Naive B cell (primary cell): ENCODE data around the gene AP4S1. TPM values are rescaled to one million over a fixed set of nuclear protein-coding genes. Genes with fewer than 3 reads are reported as not detected.
"Not testable (repeated sequence)": the region's sequence is repeated elsewhere in the genome, so short reads cannot be mapped to it uniquely, and the experiment has no call there.

Source experiments
- ATAC-seq, 2 donors: fragments of 150-1000 bp; cut with Tn5 transposase; 2 replicates each; pipeline ENCODE4 v1.10.0; 2021; ENCODE audit warnings: low read depth in 2 of 2, mild to moderate bottlenecking in 2 of 2, moderate library complexity in 2 of 2
- DNase-seq: peaks from one replicate; pipeline ENCODE4 v3.0.0; 2022
- H3K27ac Mint-ChIP-seq, 6 donors: one replicate each; pipeline ENCODE4 v1.8.0; 2020 to 2022; ENCODE audit warnings: mild to moderate bottlenecking in 6 of 6, mixed read lengths in 6 of 6, moderate library complexity in 5 of 6, inconsistent platforms in 2 of 6
- H3K27me3 Mint-ChIP-seq, 3 donors: one replicate each; pipeline ENCODE4 v1.8.0; 2021 to 2022; ENCODE audit warnings: mixed read lengths in 3 of 3, mild to moderate bottlenecking in 1 of 3
- H3K36me3 Mint-ChIP-seq, 2 donors: one replicate each; pipeline ENCODE4 v1.8.0; 2020 to 2022; ENCODE audit warnings: mixed read lengths in 2 of 2, inconsistent platforms in 1 of 2, mild to moderate bottlenecking in 1 of 2
- H3K4me1 Mint-ChIP-seq, 3 donors: one replicate each; pipeline ENCODE4 v1.8.0; 2020 to 2022; ENCODE audit warnings: mixed read lengths in 3 of 3, inconsistent platforms in 1 of 3, mild to moderate bottlenecking in 1 of 3, moderate library complexity in 1 of 3
- H3K4me3 Mint-ChIP-seq, 8 donors: one replicate each; pipeline ENCODE4 v1.8.0; 2020 to 2022; ENCODE audit warnings: mild to moderate bottlenecking in 8 of 8, mixed read lengths in 8 of 8, moderate library complexity in 8 of 8, inconsistent platforms in 2 of 8
- H3K9me3 Mint-ChIP-seq, 7 donors: one replicate each; pipeline ENCODE4 v1.8.0; 2020 to 2022; ENCODE audit warnings: mixed read lengths in 7 of 7, mild to moderate bottlenecking in 5 of 7, inconsistent platforms in 2 of 7, moderate library complexity in 1 of 7
- polyA plus RNA-seq, 6 donors: library from polyadenylated mRNA; unstranded; fragments of 300-500 nt; fragmentation: Illumina TruSeq; gene quantifications; one replicate each; pipeline ENCODE4 v1.2.3, GENCODE V29; 2021; ENCODE audit warnings: low read depth in 6 of 6

AP4S1 gene
- polyA plus RNA-seq, 6 donors from 2014 or later = 6.2 to 13.5 (median 8.7) TPM

GRCh38 chr14:31059152-31059924 is 33.9 kb downstream of the AP4S1 start:
- no peak overlapping the region for H3K4me3 Mint-ChIP-seq
- ATAC-seq (no peak), DNase-seq (no peak)
- no peaks in the 10 kb centered on the region for H3K9me3 Mint-ChIP-seq
- peak overlapping the region in 1 of 6 donors; percentile 14 for H3K27ac Mint-ChIP-seq
- peaks cover 13 to 18% (median 13%) of the 10 kb centered on the region in 3 donors for H3K4me1 Mint-ChIP-seq
- H3K36me3 Mint-ChIP-seq = no peaks in the 10 kb centered on the region
- H3K27me3 Mint-ChIP-seq = no peaks in the 10 kb centered on the region

DNA sequence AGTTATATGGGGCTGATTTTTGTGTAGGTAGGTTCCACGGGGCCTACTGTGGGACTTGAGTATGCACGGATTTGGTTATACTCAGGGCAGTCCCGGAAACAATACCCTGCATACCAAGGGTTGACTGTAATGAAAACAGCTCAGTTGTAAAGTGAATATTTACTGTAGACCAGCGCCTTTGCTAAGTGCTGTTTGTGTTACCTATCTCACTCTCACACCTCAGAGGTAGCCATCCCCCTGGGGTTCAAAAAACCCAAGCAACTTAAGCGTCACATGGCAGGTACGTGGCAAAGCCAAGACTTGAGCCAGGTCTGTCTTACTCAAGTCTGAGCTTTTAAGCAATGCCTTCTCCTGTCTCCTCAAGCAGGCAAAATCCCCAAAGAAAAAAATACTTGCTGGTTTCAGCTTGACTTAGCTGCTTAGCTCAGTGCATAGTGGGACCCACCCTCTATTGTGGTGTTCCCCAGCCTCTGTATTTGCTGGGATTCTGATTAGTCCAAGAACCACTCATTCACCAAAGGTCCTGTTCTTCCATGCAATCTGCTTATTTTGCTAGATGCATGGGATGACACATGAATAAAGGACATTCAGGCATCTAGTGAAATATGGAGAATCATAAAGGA is 34.9 kb downstream of the AP4S1 start:
- no peak overlapping the region for H3K4me3 Mint-ChIP-seq
- H3K4me1 Mint-ChIP-seq = peaks cover 13 to 18% (median 13%) of the 10 kb centered on the region in 3 donors
- no peaks in the 10 kb centered on the region for H3K27me3 Mint-ChIP-seq
- no peaks in the 10 kb centered on the region for H3K9me3 Mint-ChIP-seq
- no peaks in the 10 kb centered on the region for H3K36me3 Mint-ChIP-seq
- ATAC-seq = no peak
- peak overlapping the region in 1 of 6 donors; percentile 10 for H3K27ac Mint-ChIP-seq
- no peak for DNase-seq

- Mint-ChIP-seq H3K4me1 (peaks cover 11 to 12% (median 12%) of the 10 kb centered on the region in 3 donors), H3K27ac (peak overlapping the region in 2 of 6 donors; percentile 18 to 44)
- not testable (repeated sequence) for ATAC-seq, H3K9me3 Mint-ChIP-seq, H3K27me3 Mint-ChIP-seq, H3K36me3 Mint-ChIP-seq, DNase-seq, H3K4me3 Mint-ChIP-seq
These were observed 37.5 kb downstream of the AP4S1 start for GRCh38 chr14:31062908-31063307.

GRCh38 chr14:31068235-31068634 is 42.8 kb downstream of the AP4S1 start:
- peaks cover 8 to 23% of the 10 kb centered on the region in 2 donors for H3K36me3 Mint-ChIP-seq
- ATAC-seq (no peak), DNase-seq (no peak)
- H3K27me3 Mint-ChIP-seq = no peaks in the 10 kb centered on the region
- no peaks in the 10 kb centered on the region for H3K4me1 Mint-ChIP-seq
- no peak overlapping the region for H3K27ac Mint-ChIP-seq
- no peaks in the 10 kb centered on the region for H3K9me3 Mint-ChIP-seq
- no peak overlapping the region for H3K4me3 Mint-ChIP-seq

GRCh38 chr14:31069343-31069742 is 43.9 kb downstream of the AP4S1 start:
- Mint-ChIP-seq H3K27ac (no peak overlapping the region), H3K36me3 (peaks cover 8 to 23% of the 10 kb centered on the region in 2 donors), H3K9me3 (no peaks in the 10 kb centered on the region), H3K4me1 (no peaks in the 10 kb centered on the region), H3K4me3 (no peak overlapping the region), H3K27me3 (no peaks in the 10 kb centered on the region)
- DNase-seq (no peak), ATAC-seq (no peak)

DNA sequence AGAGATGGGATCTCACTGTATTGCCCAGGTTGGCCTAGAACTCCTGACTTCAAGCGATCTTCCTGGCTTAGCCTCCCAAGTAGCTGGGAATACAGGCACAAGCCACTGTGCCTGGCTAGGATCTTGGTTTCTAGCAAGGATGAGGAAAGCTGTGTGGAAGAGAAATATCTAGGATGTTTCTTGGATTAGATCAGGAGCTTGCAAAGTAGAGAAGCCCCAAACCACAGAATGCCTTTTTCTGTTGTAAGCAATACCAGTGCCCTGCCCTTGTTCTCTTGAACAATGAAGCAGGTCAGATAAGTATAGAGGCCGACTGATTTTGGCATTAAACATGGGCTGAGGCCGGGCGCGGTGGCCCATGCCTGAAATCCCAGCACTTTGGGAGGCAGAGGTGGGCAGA is 45.0 kb downstream of the AP4S1 start:
- peaks cover 16 to 29% of the 10 kb centered on the region in 2 donors for H3K36me3 Mint-ChIP-seq

GRCh38 chr14:31071151-31071550 is 45.7 kb downstream of the AP4S1 start:
- H3K27me3 Mint-ChIP-seq = no peaks in the 10 kb centered on the region
- H3K4me3 Mint-ChIP-seq = no peak overlapping the region
- peaks cover 0 to 6% (median 4%) of the 10 kb centered on the region in 7 donors for H3K9me3 Mint-ChIP-seq
- H3K36me3 Mint-ChIP-seq = peaks cover 17 to 30% of the 10 kb centered on the region in 2 donors
- peak overlapping the region in 1 of 6 donors; percentile 41 for H3K27ac Mint-ChIP-seq
- no peak for DNase-seq
- ATAC-seq = no peak
- H3K4me1 Mint-ChIP-seq = no peaks in the 10 kb centered on the region

More for the DNA sequence above, 45.0 kb downstream of the AP4S1 start:
- ATAC-seq (no peak), DNase-seq (no peak)
- Mint-ChIP-seq H3K4me1 (no peaks in the 10 kb centered on the region), H3K9me3 (peaks cover 0 to 6% (median 4%) of the 10 kb centered on the region in 7 donors), H3K27me3 (no peaks in the 10 kb centered on the region), H3K27ac (no peak overlapping the region), H3K4me3 (no peak overlapping the region)

DNA sequence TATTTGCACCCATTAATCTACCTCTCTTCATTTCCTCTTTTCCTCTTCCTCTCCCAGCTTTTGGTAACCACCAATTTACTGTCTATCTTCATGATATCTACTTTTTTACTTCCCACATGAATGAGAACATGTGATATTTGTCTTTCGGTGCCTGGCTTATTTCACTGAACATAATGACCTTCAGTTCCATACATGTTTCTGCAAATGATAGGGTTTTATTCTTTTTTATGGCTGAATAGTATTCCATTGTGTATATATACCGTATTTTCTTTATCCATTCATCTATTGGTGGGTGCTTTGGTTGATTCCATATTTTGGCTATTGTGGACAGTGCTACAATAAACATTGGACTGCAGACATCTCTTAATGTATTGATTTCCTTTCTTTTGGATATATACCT is 49.7 kb downstream of the AP4S1 start:
- Mint-ChIP-seq H3K27ac (peak overlapping the region in 2 of 6 donors; percentile 1 to 50), H3K4me3 (no peak overlapping the region), H3K36me3 (peaks cover 10 to 26% of the 10 kb centered on the region in 2 donors), H3K4me1 (no peaks in the 10 kb centered on the region), H3K27me3 (no peaks in the 10 kb centered on the region), H3K9me3 (peaks cover 0 to 6% (median 4%) of the 10 kb centered on the region in 7 donors)
- DNase-seq (no peak), ATAC-seq (no peak)

GRCh38 chr14:31078766-31079165 is 53.3 kb downstream of the AP4S1 start:
- peaks cover 10 to 20% of the 10 kb centered on the region in 2 donors for H3K36me3 Mint-ChIP-seq

DNA sequence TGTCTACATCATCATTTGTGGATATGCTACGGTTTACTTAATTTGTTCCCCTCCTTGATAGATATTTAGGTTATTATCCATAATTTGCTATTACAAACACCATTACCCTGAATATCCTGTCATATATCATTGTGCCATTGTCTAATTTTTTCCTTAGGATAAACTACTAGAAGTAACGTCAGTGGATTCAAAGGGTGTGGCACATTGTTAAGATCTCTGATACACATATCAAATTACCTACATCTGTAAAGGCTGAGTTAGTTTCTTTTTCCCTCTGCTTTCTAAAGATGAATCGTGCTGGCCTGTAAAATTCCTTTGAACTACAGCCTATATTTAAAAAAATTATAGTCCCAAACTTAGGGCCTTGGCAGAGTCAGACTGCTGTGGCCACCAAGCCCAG is 54.6 kb downstream of the AP4S1 start:
- peaks cover 6 to 18% of the 10 kb centered on the region in 2 donors for H3K36me3 Mint-ChIP-seq
- ATAC-seq = no peak
- H3K9me3 Mint-ChIP-seq = peaks cover 0 to 4% (median 3%) of the 10 kb centered on the region in 7 donors
- peak overlapping the region in 2 of 6 donors; percentile 9 to 74 for H3K27ac Mint-ChIP-seq
- H3K4me3 Mint-ChIP-seq = no peak overlapping the region
- no peaks in the 10 kb centered on the region for H3K27me3 Mint-ChIP-seq
- H3K4me1 Mint-ChIP-seq = peaks cover 4 to 12% (median 9%) of the 10 kb centered on the region in 3 donors
- no peak for DNase-seq

More at GRCh38 chr14:31078766-31079165, 53.3 kb downstream of the AP4S1 start:
- ATAC-seq (no peak), DNase-seq (no peak)
- Mint-ChIP-seq H3K27me3 (no peaks in the 10 kb centered on the region), H3K9me3 (peaks cover 0 to 6% (median 4%) of the 10 kb centered on the region in 7 donors), H3K27ac (peak overlapping the region in 2 of 6 donors; percentile 33 to 56), H3K4me1 (peaks cover 0 to 1% (median 1%) of the 10 kb centered on the region in 3 donors), H3K4me3 (no peak overlapping the region)

DNA sequence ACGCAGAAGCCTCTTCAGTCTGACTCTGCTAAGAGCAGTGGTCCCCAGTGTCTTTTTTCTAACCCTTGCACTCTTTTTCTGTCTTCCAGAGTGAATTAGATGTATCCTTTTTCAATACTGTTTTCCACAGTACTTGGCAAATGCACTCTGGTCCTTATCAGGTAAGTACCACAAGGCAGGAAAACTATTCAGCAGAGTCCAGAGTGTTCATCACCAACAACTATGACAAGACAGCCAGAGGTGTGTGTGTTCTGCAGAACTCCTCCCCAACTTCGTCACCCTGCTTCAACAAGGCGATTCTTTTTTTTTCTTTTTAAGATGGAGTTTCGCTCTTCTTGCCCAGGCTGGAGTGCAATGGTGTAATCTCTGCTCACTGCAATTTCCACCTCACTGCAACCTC is 55.0 kb downstream of the AP4S1 start:
- peaks cover 4 to 12% (median 9%) of the 10 kb centered on the region in 3 donors for H3K4me1 Mint-ChIP-seq
- peaks cover 0 to under 1% (median 0%) of the 10 kb centered on the region in 7 donors for H3K9me3 Mint-ChIP-seq
- ATAC-seq (no peak), DNase-seq (no peak)
- H3K36me3 Mint-ChIP-seq = peaks cover 2 to 14% of the 10 kb centered on the region in 2 donors
- H3K27ac Mint-ChIP-seq = peak overlapping the region in 2 of 6 donors; percentile 74 to 76
- no peaks in the 10 kb centered on the region for H3K27me3 Mint-ChIP-seq
- no peak overlapping the region for H3K4me3 Mint-ChIP-seq

DNA sequence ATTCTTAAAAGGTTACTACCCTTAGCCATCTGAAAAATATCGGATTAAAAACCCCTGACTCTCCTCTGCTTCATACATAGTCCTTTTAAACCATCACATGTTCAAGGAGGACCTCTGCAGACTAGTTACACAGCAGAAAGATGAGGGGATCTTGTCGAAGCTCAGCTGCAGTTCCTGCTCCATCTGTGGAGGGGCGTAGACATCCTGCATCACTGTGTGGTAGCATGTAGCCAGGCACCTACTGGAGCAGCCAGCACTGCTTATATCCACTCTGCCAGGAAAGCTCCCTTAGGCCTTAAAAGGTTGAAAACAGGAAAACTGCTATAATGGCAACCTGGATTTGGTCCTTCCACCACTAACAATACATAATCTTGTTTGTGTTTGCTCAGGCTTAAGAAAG is 58.3 kb downstream of the AP4S1 start:
- Mint-ChIP-seq H3K9me3 (no peaks in the 10 kb centered on the region), H3K27me3 (no peaks in the 10 kb centered on the region), H3K4me3 (no peak overlapping the region), H3K27ac (peak overlapping the region in 5 of 6 donors; percentile 47 to 69 (median 54)), H3K4me1 (peaks cover 4 to 12% (median 9%) of the 10 kb centered on the region in 3 donors), H3K36me3 (peaks cover 0 to 4% of the 10 kb centered on the region in 2 donors)
- ATAC-seq (no peak), DNase-seq (no peak)

- no peaks in the 10 kb centered on the region for H3K27me3 Mint-ChIP-seq
- H3K36me3 Mint-ChIP-seq = peaks cover 0 to 4% of the 10 kb centered on the region in 2 donors
- H3K9me3 Mint-ChIP-seq = no peaks in the 10 kb centered on the region
- no peak overlapping the region for H3K4me3 Mint-ChIP-seq
- ATAC-seq (peak; percentile 92 to 93), DNase-seq (peak; percentile 53)
- peak overlapping the region; percentile 30 to 91 (median 56) for H3K27ac Mint-ChIP-seq
- peaks cover 4 to 12% (median 9%) of the 10 kb centered on the region in 3 donors for H3K4me1 Mint-ChIP-seq
These were observed 58.9 kb downstream of the AP4S1 start for GRCh38 chr14:31084385-31084784.
